Upper lobe of left lung (tissue), 6 donors: ENCODE measurements around the gene KRT3. TPM values are rescaled to one million over a fixed set of nuclear protein-coding genes. Genes with fewer than 3 reads are reported as not detected.

Experiments
- ATAC-seq, 2 donors: fragments of 200-7000 bp; cut with Tn5 transposase; one replicate each; pipeline ENCODE4 v1.9.1; 2022; ENCODE audit warnings: mild to moderate bottlenecking in 2 of 2, moderate library complexity in 2 of 2; ENCODE audit not compliant: low FRiP score in 2 of 2
- DNase-seq, 2 donors: peaks; one replicate each; pipeline ENCODE4 v3.0.0-alpha.2; 2019 to 2020
- H3K27ac ChIP-seq, 4 donors: fragments of 200-600 bp; sonication (generic); one replicate each; pipeline ENCODE4 v1.5.1; 2016 to 2019
- H3K27me3 ChIP-seq, 4 donors: fragments of 200-600 bp; sonication (generic); one replicate each; pipeline ENCODE4 v1.5.1; 2017 to 2019
- H3K36me3 ChIP-seq, 4 donors: fragments of 200-600 bp; sonication (generic); one replicate each; pipeline ENCODE4 v1.5.1; 2016 to 2019
- H3K4me1 ChIP-seq, 4 donors: fragments of 200-600 bp; sonication (generic); one replicate each; pipeline ENCODE4 v1.5.1; 2018 to 2019
- H3K4me3 ChIP-seq, 4 donors: fragments of 200-600 bp; sonication (generic); one replicate each; pipeline ENCODE4 v1.5.1; 2017 to 2019; ENCODE audit warnings: mild to moderate bottlenecking in 2 of 4, moderate library complexity in 1 of 4
- H3K9me3 ChIP-seq, 4 donors: fragments of 200-600 bp; sonication (generic); one replicate each; pipeline ENCODE4 v1.5.1; 2018 to 2019
- CTCF ChIP-seq, 6 experiments: fragments of 450-650 bp in 4 of 6; fragments of 200-600 bp in 2 of 6; sonication (generic) in 2 of 6; IDR thresholded peaks; one replicate each; pipeline ENCODE4 v1.5.1; 2016 to 2019; ENCODE audit warnings: antibody characterized with exemption in 6 of 6
- EP300 ChIP-seq, 4 donors: sonication (generic); formaldehyde crosslinking; IDR thresholded peaks; one replicate each; pipeline ENCODE4 v1.5.1; 2017; ENCODE audit warnings: antibody characterized with exemption in 4 of 4, control low read depth in 2 of 4
- POLR2A ChIP-seq, 4 donors: fragments of 450-650 bp; IDR thresholded peaks; one replicate each; pipeline ENCODE4 v1.5.1; 2016 to 2017; ENCODE audit warnings: antibody characterized with exemption in 4 of 4, mild to moderate bottlenecking in 2 of 4
- POLR2AphosphoS5 ChIP-seq, 2 donors: sonication (generic); formaldehyde crosslinking; IDR thresholded peaks; one replicate each; pipeline ENCODE4 v1.5.1; 2017; ENCODE audit warnings: antibody characterized with exemption in 2 of 2
- WGBS, 2 donors: methylation state at CpG; one replicate each; pipeline ENCODE4 v1.1.5; 2017 to 2018; 5-methylcytosine and 5-hydroxymethylcytosine counted together
- total RNA-seq, 6 donors: library from RNA; depleted of rRNA in 4 of 6; stranded (reverse); fragments of >200 nt in 4 of 6; gene quantifications; one replicate each; pipeline versions ENCODE4 v1.1.0 to v1.2.1, GENCODE V29; 2016 to 2021
- donor health status: DM: no; HTN: no; CAD: no; lungs with moderate emphysema.
- donor health status: DM: no; HTN: yes; CAD: no; lungs with severe emphysema.

The KRT3 gene
- total RNA-seq, 6 donors from 2014 or later: not detected

DNA sequence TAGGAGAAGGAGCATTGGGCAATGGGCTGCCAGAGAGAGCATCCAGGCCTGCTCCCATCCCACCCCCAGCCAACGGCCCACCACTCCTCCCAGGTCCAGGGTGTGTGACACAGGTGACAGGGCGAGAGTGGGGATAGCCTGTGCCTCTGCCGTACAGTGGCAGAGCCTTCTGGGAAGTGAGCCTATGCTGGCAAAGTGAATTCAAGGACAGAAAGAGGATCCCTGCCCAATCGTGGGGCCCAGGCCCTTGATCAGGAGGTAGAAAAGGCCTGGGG is 38.7 kb upstream of the KRT3 start:
- no peaks in the 10 kb centered on the region for H3K9me3 ChIP-seq
- no peak overlapping the region for H3K4me3 ChIP-seq
- WGBS, 2 donors: 67 to 70% methylated on average over 3 to 4 of the region's 4 CpGs
- H3K36me3 ChIP-seq: no peaks in the 10 kb centered on the region
- H3K4me1 ChIP-seq: no peaks in the 10 kb centered on the region
- no peak overlapping the region for H3K27ac ChIP-seq
- ATAC-seq (no peak), DNase-seq (no peak)
- H3K27me3 ChIP-seq: no peaks in the 10 kb centered on the region
- TF ChIP-seq POLR2A (IDR thresholded peaks at IDR 0.05) (no peak), POLR2AphosphoS5 (IDR thresholded peaks at IDR 0.05) (no peak), CTCF (IDR thresholded peaks at IDR 0.05) (no peak), EP300 (IDR thresholded peaks at IDR 0.05) (no peak)

GRCh38 chr12:52833922-52834726 is 38.2 kb upstream of the KRT3 start, which contains the start of gene KRT79:
KRT79 (minus strand) TSS chr12:52834311; CDS start chr12:52834260, 51 bp downstream.
- 86 to 91% methylated on average over 12 to 20 of the region's 22 CpGs for WGBS, 2 donors

GRCh38 chr12:52832985-52833905 is 37.3 kb upstream of the KRT3 start:
- DNase-seq: no peak
- WGBS, 2 donors: 93% methylated on average over 17 to 20 of the region's 20 CpGs
- no peak for TF ChIP-seq EP300 (IDR thresholded peaks at IDR 0.05)
- no peak for TF ChIP-seq POLR2AphosphoS5 (IDR thresholded peaks at IDR 0.05)
- no peak for TF ChIP-seq POLR2A (IDR thresholded peaks at IDR 0.05)
- TF ChIP-seq CTCF (IDR thresholded peaks at IDR 0.05): no peak
- Histone ChIP-seq H3K4me3 (no peak overlapping the region), H3K27ac (no peak overlapping the region), H3K27me3 (no peaks in the 10 kb centered on the region), H3K36me3 (no peaks in the 10 kb centered on the region), H3K9me3 (no peaks in the 10 kb centered on the region), H3K4me1 (no peaks in the 10 kb centered on the region)
- ATAC-seq: no peak

More at GRCh38 chr12:52833922-52834726, 38.2 kb upstream of the KRT3 start, which contains the start of gene KRT79:
- Histone ChIP-seq H3K4me1 (no peaks in the 10 kb centered on the region), H3K27me3 (no peaks in the 10 kb centered on the region), H3K36me3 (no peaks in the 10 kb centered on the region), H3K27ac (no peak within 1 kb of the TSS), H3K9me3 (no peaks in the 10 kb centered on the region), H3K4me3 (no peak within 1 kb of the TSS)
- DNase-seq (no peak), ATAC-seq (no peak)
- TF ChIP-seq EP300 (IDR thresholded peaks at IDR 0.05) (no peak), POLR2A (IDR thresholded peaks at IDR 0.05) (no peak), POLR2AphosphoS5 (IDR thresholded peaks at IDR 0.05) (no peak), CTCF (IDR thresholded peaks at IDR 0.05) (no peak)

DNA sequence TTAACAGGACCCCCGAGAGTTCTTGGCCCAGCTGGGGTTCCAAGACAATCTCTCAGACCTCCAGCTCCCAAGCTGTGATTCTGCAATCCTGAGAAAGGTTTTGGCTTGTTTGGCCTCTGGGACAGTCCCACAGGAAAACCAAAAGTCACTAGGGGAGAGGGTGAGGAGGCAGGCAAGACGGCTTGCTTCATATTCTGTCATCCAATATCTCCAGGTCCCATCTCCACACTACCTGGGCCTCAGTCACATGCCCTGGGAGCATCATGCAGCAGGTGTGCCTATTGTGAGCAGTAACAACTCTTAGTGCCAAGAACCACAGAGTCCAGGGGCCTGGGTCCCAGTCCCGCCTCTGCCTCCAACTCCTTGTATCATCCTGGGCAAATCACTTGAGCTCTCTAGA is 36.5 kb upstream of the KRT3 start:
- H3K4me1 ChIP-seq: no peaks in the 10 kb centered on the region
- 83 to 86% methylated on average over 3 of the region's 3 CpGs for WGBS, 2 donors
- DNase-seq (no peak), ATAC-seq (no peak)
- no peaks in the 10 kb centered on the region for H3K36me3 ChIP-seq
- H3K9me3 ChIP-seq: no peaks in the 10 kb centered on the region
- TF ChIP-seq CTCF (IDR thresholded peaks at IDR 0.05): no peak
- no peak for TF ChIP-seq POLR2AphosphoS5 (IDR thresholded peaks at IDR 0.05)
- no peak for TF ChIP-seq EP300 (IDR thresholded peaks at IDR 0.05)
- TF ChIP-seq POLR2A (IDR thresholded peaks at IDR 0.05): no peak
- no peak overlapping the region for H3K27ac ChIP-seq
- H3K27me3 ChIP-seq: no peaks in the 10 kb centered on the region
- H3K4me3 ChIP-seq: no peak overlapping the region
